Heart left ventricle (tissue), 16 donors: ENCODE measurements around the gene ETV3. TPM values are rescaled to one million over a fixed set of nuclear protein-coding genes. Genes with fewer than 3 reads are reported as not detected.

ENCODE experiments used
- ATAC-seq, 4 donors: fragments of 200-7000 bp; cut with Tn5 transposase; one replicate each; pipeline ENCODE4 v1.9.1; 2020 to 2022; ENCODE audit warnings: moderate library complexity in 4 of 4, mild to moderate bottlenecking in 3 of 4, moderate number of reproducible peaks in 1 of 4
- DNase-seq, 5 donors: peaks; one replicate each; pipeline ENCODE4 v3.0.0-alpha.2; 2020
- H3K27ac ChIP-seq, 12 donors: fragments of 200-600 bp; sonication (generic) in 4 of 12; one replicate each; pipeline versions ENCODE4 v1.5.0 to v1.8.0; 2016 to 2022; ENCODE audit warnings: mild to moderate bottlenecking in 2 of 12
- H3K27me3 ChIP-seq, 9 donors: fragments of 200-600 bp; sonication (generic) in 2 of 9; one replicate each; pipeline versions ENCODE4 v1.5.1 to v1.8.0; 2016 to 2022; ENCODE audit warnings: mild to moderate bottlenecking in 3 of 9
- H3K36me3 ChIP-seq, 9 donors: fragments of 200-600 bp; sonication (generic) in 2 of 9; one replicate each; pipeline versions ENCODE4 v1.5.0 to v1.8.0; 2018 to 2022; ENCODE audit warnings: mild to moderate bottlenecking in 2 of 9
- H3K4me1 ChIP-seq, 12 donors: fragments of 200-600 bp; sonication (generic) in 4 of 12; one replicate each; pipeline versions ENCODE4 v1.5.0 to v1.8.0; 2016 to 2022; ENCODE audit warnings: mild to moderate bottlenecking in 3 of 12
- H3K4me3 ChIP-seq, 12 donors: fragments of 200-600 bp; sonication (generic) in 4 of 12; one replicate each; pipeline versions ENCODE4 v1.5.0 to v1.8.0; 2017 to 2022; ENCODE audit warnings: mild to moderate bottlenecking in 9 of 12, moderate library complexity in 4 of 12
- H3K9me3 ChIP-seq, 12 donors: fragments of 200-600 bp; sonication (generic) in 4 of 12; one replicate each; pipeline versions ENCODE4 v1.5.0 to v1.8.0; 2016 to 2022; ENCODE audit warnings: mild to moderate bottlenecking in 1 of 12
- POLR2A ChIP-seq, 2 donors: fragments of 450-650 bp; IDR thresholded peaks; one replicate each; pipeline ENCODE4 v1.6.1; 2017; ENCODE audit warnings: antibody characterized with exemption in 2 of 2, mild to moderate bottlenecking in 2 of 2, moderate library complexity in 2 of 2
- WGBS, 4 donors: extraction: QIAGEN DNeasy Blood & Tissue Kit in 2 of 4; methylation state at CpG; one replicate each; pipeline versions ENCODE4 v1.1.5 to v1.1.7; 2013 to 2018; 5-methylcytosine and 5-hydroxymethylcytosine counted together
- intact Hi-C, 10 donors: fragments of 100-400 bp; cut with DNase I; formaldehyde crosslinking; loops; one replicate each; pipeline versions ENCODE4 v1.11.1 to v1.14.2; 2022
- polyA plus RNA-seq, 2 donors: library from polyadenylated mRNA; stranded (reverse); fragments of 200-250 nt; gene quantifications; one replicate each; pipeline ENCODE4 v1.2.3, GENCODE V29; 2013
- total RNA-seq, 9 donors: library from RNA; depleted of rRNA in 2 of 9; stranded (reverse); fragments of >200 nt in 2 of 9; fragmentation: NEBNext Ultra II Directional in 3 of 9; extraction: Animal tissue kit (Norgen Biotek cat#: 25700) in 3 of 9; gene quantifications; one replicate each; pipeline versions ENCODE4 v1.1.0 to v1.2.4, GENCODE V29; 2016 to 2023
- TF ChIP-seq, protein P1 (sequence below), 12 donors: fragments of 200-600 bp; sonication (generic) in 4 of 12; IDR thresholded peaks; one replicate each; pipeline versions ENCODE4 v1.5.0 to v1.8.0; 2018 to 2022; ENCODE audit warnings: antibody characterized with exemption in 12 of 12, mild to moderate bottlenecking in 5 of 12
- donor health status: ischemic (EF 13 %, LVEDD 7.1; RV severe dilation, severe dysfunction).
- donor health status: healthy with polysubstance abuse.
- donor health status: DM: no; HTN: yes; CAD: no.
- donor health status: DM: no; HTN: no; CAD: no.
- donor health status: ischemic (EF 25% LVEDD 6.9; RV normal size, moderate dysfunction).
- donor health status: ischemic (EF 25% LVEDD 5.7; RV mildly dilated, moderate dysfunction).
- donor health status: healthy.
- donor health status: DM: yes; HTN: yes; CAD: no.
- donor health status: ischemic (EF 35%, LVEDD 5.7; RV mildly dilated, moderate dysfunction).
- donor health status: nonischemic (EF 11% LVEDD 7.7; RV severe dilation, severe dysfunction).
- donor health status: DM: yes; HTN: yes; CAD: no.
- donor health status: PGD.
- donor health status: ischemic (EF 29% LVEDD 5.4; RV normal size, mild dysfunction).
- donor health status: nonischemic (EF 23%, LVEDD 6.1; RV moderate dilation, normal function).

Gene ETV3
- total and polyA plus RNA-seq, 11 donors: 4.5 to 24.3 (median 15.9) TPM

- H3K27me3 ChIP-seq: peaks cover 0 to 26% (median 5%) of the 10 kb centered on the region in 9 donors
- no peak overlapping the region for H3K4me3 ChIP-seq
- no peaks in the 10 kb centered on the region for H3K36me3 ChIP-seq
- ATAC-seq (no peak), DNase-seq (no peak)
- WGBS, 4 donors: 63 to 71% (median 69%) methylated on average over 5 of the region's 5 CpGs
- H3K27ac ChIP-seq: no peak overlapping the region
- H3K4me1 ChIP-seq: peaks cover 0 to 4% (median 0%) of the 10 kb centered on the region in 12 donors
- no peaks in the 10 kb centered on the region for H3K9me3 ChIP-seq
- intact Hi-C loops: no loop called here
- TF ChIP-seq, protein P1, sequence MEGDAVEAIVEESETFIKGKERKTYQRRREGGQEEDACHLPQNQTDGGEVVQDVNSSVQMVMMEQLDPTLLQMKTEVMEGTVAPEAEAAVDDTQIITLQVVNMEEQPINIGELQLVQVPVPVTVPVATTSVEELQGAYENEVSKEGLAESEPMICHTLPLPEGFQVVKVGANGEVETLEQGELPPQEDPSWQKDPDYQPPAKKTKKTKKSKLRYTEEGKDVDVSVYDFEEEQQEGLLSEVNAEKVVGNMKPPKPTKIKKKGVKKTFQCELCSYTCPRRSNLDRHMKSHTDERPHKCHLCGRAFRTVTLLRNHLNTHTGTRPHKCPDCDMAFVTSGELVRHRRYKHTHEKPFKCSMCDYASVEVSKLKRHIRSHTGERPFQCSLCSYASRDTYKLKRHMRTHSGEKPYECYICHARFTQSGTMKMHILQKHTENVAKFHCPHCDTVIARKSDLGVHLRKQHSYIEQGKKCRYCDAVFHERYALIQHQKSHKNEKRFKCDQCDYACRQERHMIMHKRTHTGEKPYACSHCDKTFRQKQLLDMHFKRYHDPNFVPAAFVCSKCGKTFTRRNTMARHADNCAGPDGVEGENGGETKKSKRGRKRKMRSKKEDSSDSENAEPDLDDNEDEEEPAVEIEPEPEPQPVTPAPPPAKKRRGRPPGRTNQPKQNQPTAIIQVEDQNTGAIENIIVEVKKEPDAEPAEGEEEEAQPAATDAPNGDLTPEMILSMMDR (IDR thresholded peaks at IDR 0.05): no peak
- TF ChIP-seq POLR2A (IDR thresholded peaks at IDR 0.05): no peak
Observed at GRCh38 chr1:157166590-157166989, 28.4 kb upstream of the ETV3 start.

DNA sequence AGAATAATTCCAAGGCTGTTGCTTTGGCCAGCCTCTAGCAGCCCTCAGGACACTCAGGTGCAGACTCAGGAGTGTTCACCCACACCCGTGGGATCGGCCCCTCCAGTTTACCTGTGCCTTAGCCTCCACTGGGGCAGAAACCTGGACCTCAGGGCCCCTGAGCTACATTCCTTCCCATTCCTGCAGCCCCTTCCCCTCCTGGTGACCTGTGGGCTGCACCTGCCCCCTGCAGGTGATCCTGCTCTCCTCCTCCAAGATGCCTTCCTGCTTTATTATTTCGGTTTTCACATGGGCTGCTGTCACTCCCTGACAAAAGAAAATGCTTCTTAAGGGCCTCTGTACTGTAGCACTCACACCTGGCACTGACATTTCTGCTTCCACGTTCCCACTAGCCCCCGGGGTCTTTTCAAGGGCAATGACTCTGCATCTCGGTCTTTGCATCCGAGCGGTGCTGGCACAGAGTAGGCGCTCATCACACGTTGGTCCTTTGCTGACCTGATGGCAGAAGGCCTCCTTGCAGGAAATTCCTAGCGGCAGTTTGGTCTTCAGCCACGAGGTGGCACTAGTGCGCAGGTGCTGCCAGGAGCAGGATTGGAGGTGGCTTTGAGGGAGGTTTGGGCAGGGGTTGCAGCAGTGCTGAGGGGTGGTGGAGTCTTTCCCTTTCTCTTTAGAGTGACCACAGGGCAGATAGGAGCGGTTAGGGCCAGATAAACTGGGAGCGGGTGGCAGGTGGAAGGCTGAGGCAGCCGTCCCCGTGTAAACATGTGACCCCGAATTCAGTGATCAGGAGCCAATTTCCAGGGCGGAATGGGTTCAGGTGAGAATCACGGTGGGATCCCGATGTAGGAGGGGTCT, 25.3 kb upstream of the ETV3 start:
- intact Hi-C loops: no loop called here
- Histone ChIP-seq H3K4me3 (no peak overlapping the region), H3K4me1 (peaks cover 0 to 4% (median 0%) of the 10 kb centered on the region in 12 donors), H3K36me3 (no peaks in the 10 kb centered on the region), H3K9me3 (no peaks in the 10 kb centered on the region), H3K27ac (no peak overlapping the region), H3K27me3 (peaks cover 0 to 24% (median 5%) of the 10 kb centered on the region in 9 donors)
- ATAC-seq (peak; percentile 54 to 68 (median 56)), DNase-seq (peak; percentile 28 to 78 (median 60))
- WGBS, 4 donors: 11 to 17% (median 14%) methylated on average over 19 to 21 of the region's 21 CpGs
- TF ChIP-seq POLR2A (IDR thresholded peaks at IDR 0.05): no peak
- TF ChIP-seq, protein P1 (IDR thresholded peaks at IDR 0.05): peak; percentile 77 to 94 (median 87)

GRCh38 chr1:157162345-157162744, 24.1 kb upstream of the ETV3 start:
- TF ChIP-seq, protein P1 (IDR thresholded peaks at IDR 0.05): no peak
- no peak for TF ChIP-seq POLR2A (IDR thresholded peaks at IDR 0.05)
- ATAC-seq (no peak), DNase-seq (no peak)
- H3K4me3 ChIP-seq: no peak overlapping the region
- H3K27me3 ChIP-seq: peaks cover 0 to 20% (median 5%) of the 10 kb centered on the region in 9 donors
- intact Hi-C loops: no loop called here
- no peaks in the 10 kb centered on the region for H3K9me3 ChIP-seq
- WGBS, 4 donors: 91 to 95% (median 93%) methylated on average over 4 of the region's 4 CpGs
- no peak overlapping the region for H3K27ac ChIP-seq
- peaks cover 0 to 4% (median 0%) of the 10 kb centered on the region in 12 donors for H3K4me1 ChIP-seq
- H3K36me3 ChIP-seq: no peaks in the 10 kb centered on the region

- DNase-seq: no peak
- ATAC-seq: no peak
- Histone ChIP-seq H3K36me3 (no peaks in the 10 kb centered on the region), H3K27me3 (peaks cover 0 to 20% (median 5%) of the 10 kb centered on the region in 9 donors), H3K4me3 (no peak overlapping the region), H3K9me3 (no peaks in the 10 kb centered on the region), H3K4me1 (peaks cover 0 to 4% (median 0%) of the 10 kb centered on the region in 12 donors), H3K27ac (no peak overlapping the region)
- 75 to 87% (median 77%) methylated on average over 5 of the region's 5 CpGs for WGBS, 4 donors
- intact Hi-C loops: no loop called here
- no peak for TF ChIP-seq POLR2A (IDR thresholded peaks at IDR 0.05)
- TF ChIP-seq, protein P1 (IDR thresholded peaks at IDR 0.05): no peak
Observed at GRCh38 chr1:157161901-157162300, 23.7 kb upstream of the ETV3 start.
